Breast epithelium (tissue), 3 donors: ENCODE results near the gene ULK4.

Experiments used
- CTCF ChIP-seq, 3 donors: fragments of 450-650 bp; IDR thresholded peaks; one replicate each; pipeline ENCODE4 v1.5.1; 2016 to 2017; ENCODE audit warnings: antibody characterized with exemption in 3 of 3, mild to moderate bottlenecking in 3 of 3, moderate library complexity in 3 of 3
- POLR2AphosphoS5 ChIP-seq, 3 donors: sonication (generic); formaldehyde crosslinking; IDR thresholded peaks; one replicate each; pipeline ENCODE4 v1.6.1; 2017; ENCODE audit warnings: antibody characterized with exemption in 3 of 3

- TF ChIP-seq POLR2AphosphoS5 (IDR thresholded peaks at IDR 0.05) (no peak), CTCF (IDR thresholded peaks at IDR 0.05) (no peak)
These were observed 334.3 kb downstream of the ULK4 start for GRCh38 chr3:41627477-41628087.
